Endothelial cell (in vitro differentiated cells): ENCODE results near the gene CWF19L1. TPM values are rescaled to one million over a fixed set of nuclear protein-coding genes. Genes with fewer than 3 reads are reported as not detected.
"Not testable (repeated sequence)": the region's sequence is repeated elsewhere in the genome, so short reads cannot be mapped to it uniquely, and the experiment has no call there.

ENCODE experiments used
- DNase-seq: peaks from one replicate; pipeline ENCODE4 v3.0.0; 2021; ENCODE audit warnings: low spot score
- H3K27ac Mint-ChIP-seq: one replicate; pipeline ENCODE4 v1.8.0; 2021; ENCODE audit warnings: mixed read lengths, inconsistent platforms; ENCODE audit not compliant: unreplicated experiment
- H3K27me3 Mint-ChIP-seq: one replicate; pipeline ENCODE4 v1.8.0; 2021; ENCODE audit warnings: mild to moderate bottlenecking, moderate library complexity, mixed read lengths, inconsistent platforms; ENCODE audit not compliant: unreplicated experiment
- H3K36me3 Mint-ChIP-seq: one replicate; pipeline ENCODE4 v1.8.0; 2021; ENCODE audit warnings: mild to moderate bottlenecking, low read depth, mixed read lengths, inconsistent platforms; ENCODE audit not compliant: unreplicated experiment
- H3K4me1 Mint-ChIP-seq: one replicate; pipeline ENCODE4 v1.8.0; 2021; ENCODE audit warnings: mild to moderate bottlenecking, mixed read lengths, inconsistent platforms; ENCODE audit not compliant: unreplicated experiment
- H3K4me3 Mint-ChIP-seq: one replicate; pipeline ENCODE4 v1.8.0; 2021; ENCODE audit warnings: mild to moderate bottlenecking, mixed read lengths, inconsistent platforms; ENCODE audit not compliant: unreplicated experiment
- H3K9me3 Mint-ChIP-seq: one replicate; pipeline ENCODE4 v1.8.0; 2021; ENCODE audit warnings: mixed read lengths, inconsistent platforms; ENCODE audit not compliant: unreplicated experiment
- total RNA-seq: library from RNA; stranded (reverse); fragmentation: NEBNext Ultra II Directional; extraction: Animal tissue kit (Norgen Biotek cat#: 25700); gene quantifications from one replicate; pipeline ENCODE4 v1.2.1, GENCODE V29; 2021; ENCODE audit not compliant: unreplicated experiment
- TF ChIP-seq, protein P1 (sequence below): fragments of 200-600 bp; sonication (generic); IDR thresholded peaks from one replicate; pipeline ENCODE4 v1.5.0; 2021; ENCODE audit warnings: antibody characterized with exemption; ENCODE audit not compliant: unreplicated experiment

Gene CWF19L1
- total RNA-seq, 1 donor from 2014 or later = 24.7 TPM

DNA sequence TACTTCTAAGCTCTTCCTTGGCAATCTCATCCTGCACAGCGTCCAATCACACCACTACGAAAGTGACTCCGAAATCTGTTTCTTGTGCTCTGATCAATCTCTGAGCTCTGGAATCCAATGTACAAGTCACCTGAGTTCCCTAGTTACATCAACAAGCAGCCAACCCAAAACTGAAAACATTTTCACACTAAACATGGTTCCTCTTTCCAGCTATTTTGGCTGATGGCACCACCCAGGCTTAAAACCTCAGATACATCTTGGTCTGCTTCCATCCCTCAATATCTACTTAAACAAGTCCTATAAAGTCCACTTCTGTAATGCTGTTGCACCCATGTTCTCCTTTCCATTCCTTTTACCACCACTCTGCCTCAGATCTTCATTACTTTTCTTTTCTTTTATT is 15.5 kb upstream of the CWF19L1 start:
- Mint-ChIP-seq H3K36me3 (peaks cover 29% of the 10 kb centered on the region), H3K4me1 (peaks cover 17% of the 10 kb centered on the region), H3K27ac (no peak overlapping the region), H3K4me3 (no peak overlapping the region), H3K9me3 (no peaks in the 10 kb centered on the region), H3K27me3 (peaks cover 7% of the 10 kb centered on the region)
- no peak for DNase-seq
- TF ChIP-seq, protein P1, sequence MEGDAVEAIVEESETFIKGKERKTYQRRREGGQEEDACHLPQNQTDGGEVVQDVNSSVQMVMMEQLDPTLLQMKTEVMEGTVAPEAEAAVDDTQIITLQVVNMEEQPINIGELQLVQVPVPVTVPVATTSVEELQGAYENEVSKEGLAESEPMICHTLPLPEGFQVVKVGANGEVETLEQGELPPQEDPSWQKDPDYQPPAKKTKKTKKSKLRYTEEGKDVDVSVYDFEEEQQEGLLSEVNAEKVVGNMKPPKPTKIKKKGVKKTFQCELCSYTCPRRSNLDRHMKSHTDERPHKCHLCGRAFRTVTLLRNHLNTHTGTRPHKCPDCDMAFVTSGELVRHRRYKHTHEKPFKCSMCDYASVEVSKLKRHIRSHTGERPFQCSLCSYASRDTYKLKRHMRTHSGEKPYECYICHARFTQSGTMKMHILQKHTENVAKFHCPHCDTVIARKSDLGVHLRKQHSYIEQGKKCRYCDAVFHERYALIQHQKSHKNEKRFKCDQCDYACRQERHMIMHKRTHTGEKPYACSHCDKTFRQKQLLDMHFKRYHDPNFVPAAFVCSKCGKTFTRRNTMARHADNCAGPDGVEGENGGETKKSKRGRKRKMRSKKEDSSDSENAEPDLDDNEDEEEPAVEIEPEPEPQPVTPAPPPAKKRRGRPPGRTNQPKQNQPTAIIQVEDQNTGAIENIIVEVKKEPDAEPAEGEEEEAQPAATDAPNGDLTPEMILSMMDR = no peak

DNA sequence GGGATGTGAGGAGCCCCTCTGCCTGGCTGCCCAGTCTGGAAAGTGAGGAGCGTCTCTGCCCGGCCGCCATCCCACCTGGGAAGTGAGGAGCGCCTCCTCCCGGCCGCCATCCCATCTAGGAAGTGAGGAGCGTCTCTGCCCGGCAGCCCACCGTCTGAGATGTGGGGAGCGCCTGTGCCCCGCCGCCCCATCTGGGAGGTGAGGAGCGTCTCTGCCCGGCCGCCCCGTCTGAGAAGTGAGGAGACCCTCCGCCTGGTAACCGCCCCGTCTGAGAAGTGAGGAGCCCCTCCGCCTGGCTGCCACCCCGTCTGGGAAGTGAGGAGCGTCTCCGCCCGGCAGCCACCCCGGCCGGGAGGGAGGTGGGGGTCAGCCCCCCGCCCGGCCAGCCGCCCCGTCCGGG is 9.5 kb upstream of the CWF19L1 start:
- peaks cover 36% of the 10 kb centered on the region for H3K36me3 Mint-ChIP-seq

DNA sequence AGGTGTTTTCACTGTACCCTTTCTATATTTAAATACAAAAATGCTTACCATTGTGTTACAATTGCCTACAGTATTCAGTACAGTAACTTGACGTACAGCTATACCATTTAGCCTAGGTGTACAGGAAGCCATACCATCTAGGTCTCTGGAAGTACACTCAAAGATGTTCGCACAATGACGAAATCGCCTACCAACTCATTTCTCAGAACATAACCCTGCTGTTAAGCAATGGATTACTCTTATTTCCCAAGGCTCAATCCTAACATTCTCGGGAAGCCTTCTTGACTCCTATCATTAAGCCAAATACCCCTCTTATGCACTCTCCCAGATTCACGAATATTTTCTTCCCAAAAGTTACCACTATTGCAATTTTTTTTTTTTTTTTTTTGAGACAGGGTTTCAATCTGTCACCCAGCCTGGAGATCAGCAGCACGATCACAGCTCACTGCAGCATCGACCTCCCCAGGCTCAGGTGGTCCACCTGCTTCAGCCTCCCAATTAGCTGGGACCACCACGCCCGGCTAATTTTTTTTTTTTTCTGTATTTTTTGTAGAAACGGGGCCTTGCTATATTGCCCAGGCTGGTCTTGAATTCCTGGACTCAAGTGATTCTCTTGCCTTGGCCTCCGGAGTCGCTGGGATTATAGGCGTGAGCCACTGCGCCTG is 1.5 kb downstream of the CWF19L1 start:
- Mint-ChIP-seq H3K36me3 (peaks cover 3% of the 10 kb centered on the region), H3K4me3 (peak overlapping the region; percentile 69), H3K4me1 (peaks cover 10% of the 10 kb centered on the region), H3K27me3 (peaks cover 5% of the 10 kb centered on the region), H3K27ac (no peak overlapping the region), H3K9me3 (no peaks in the 10 kb centered on the region)
- DNase-seq = no peak
- TF ChIP-seq, protein P1 = no peak

More for the DNA sequence above, 9.5 kb upstream of the CWF19L1 start:
- not testable (repeated sequence) for H3K9me3 Mint-ChIP-seq, H3K27ac Mint-ChIP-seq, H3K4me1 Mint-ChIP-seq, H3K27me3 Mint-ChIP-seq, DNase-seq, H3K4me3 Mint-ChIP-seq

DNA sequence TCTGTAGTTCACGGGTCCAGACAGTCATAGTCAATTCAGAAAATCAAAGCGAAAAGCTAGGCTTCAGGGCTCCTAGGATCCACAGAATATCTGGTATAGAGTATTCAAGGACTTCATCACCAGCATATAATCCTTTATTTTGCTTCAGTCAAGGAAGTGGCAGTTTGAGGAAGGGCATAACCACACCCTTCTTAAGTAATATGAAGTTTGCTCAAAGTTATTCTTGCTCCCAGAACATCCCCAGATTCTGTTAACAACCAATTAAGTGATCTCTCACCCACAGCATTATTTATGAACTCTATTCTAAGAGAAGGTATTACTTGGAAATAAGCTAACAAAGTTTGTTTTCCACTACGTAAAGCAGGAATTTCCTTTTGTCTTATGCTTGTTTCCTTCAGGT is 13.2 kb downstream of the CWF19L1 start:
- Mint-ChIP-seq H3K9me3 (no peaks in the 10 kb centered on the region), H3K27me3 (no peaks in the 10 kb centered on the region), H3K36me3 (peaks cover 16% of the 10 kb centered on the region), H3K27ac (no peak overlapping the region), H3K4me3 (no peak overlapping the region), H3K4me1 (no peaks in the 10 kb centered on the region)
- DNase-seq = no peak
- TF ChIP-seq, protein P1 = no peak

DNA sequence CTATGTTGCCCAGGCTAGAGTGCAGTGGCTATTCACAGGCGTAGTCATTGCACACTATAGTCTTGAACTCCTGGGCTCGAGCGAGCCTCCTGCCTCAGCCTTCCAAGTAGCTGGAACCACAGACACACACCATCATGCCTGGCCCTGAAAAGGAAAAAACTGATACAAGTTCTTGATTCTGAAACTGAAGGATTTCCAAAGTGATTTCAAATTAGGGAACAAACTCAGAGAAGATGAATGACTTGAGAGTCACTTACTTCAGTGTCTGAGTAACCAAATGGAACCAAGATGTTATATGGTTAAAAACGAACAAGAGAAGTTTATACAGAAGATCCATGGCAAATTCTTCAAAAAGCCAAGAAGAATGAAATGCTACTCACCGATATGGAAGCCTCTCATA is 14.4 kb downstream of the CWF19L1 start:
- Mint-ChIP-seq H3K4me1 (no peaks in the 10 kb centered on the region), H3K4me3 (no peak overlapping the region), H3K36me3 (peaks cover 24% of the 10 kb centered on the region), H3K27ac (no peak overlapping the region), H3K9me3 (no peaks in the 10 kb centered on the region), H3K27me3 (no peaks in the 10 kb centered on the region)
- TF ChIP-seq, protein P1 = no peak
- DNase-seq = no peak
